Hepatocyte (in vitro differentiated cells): Measurements from ENCODE around the gene FUS.

Experiments used
- CTCF ChIP-seq: fragments of 200-600 bp; sonication (generic); IDR thresholded peaks from 2 replicates; pipeline ENCODE4 v1.5.1; 2016; ENCODE audit warnings: antibody characterized with exemption, mild to moderate bottlenecking; ENCODE audit not compliant: poor library complexity
- EZH2 ChIP-seq: fragments of 200-600 bp; sonication (generic); IDR thresholded peaks from 2 replicates; pipeline ENCODE4 v1.6.1; 2016; ENCODE audit warnings: antibody characterized with exemption, mild to moderate bottlenecking, borderline replicate concordance
- EZH2phosphoT487 ChIP-seq: fragments of 200-600 bp; sonication (generic); IDR thresholded peaks from one replicate; pipeline ENCODE4 v1.6.1; 2018; ENCODE audit warnings: antibody characterized with exemption, mild to moderate bottlenecking, low read depth, moderate library complexity; ENCODE audit not compliant: unreplicated experiment, severe bottlenecking

GRCh38 chr16:31181102-31181830 lies 1.3 kb downstream of the FUS start:
- no peak for TF ChIP-seq CTCF
- no peak for TF ChIP-seq EZH2phosphoT487
- no peak for TF ChIP-seq EZH2
